Left ventricle myocardium inferior (tissue), 1 donor: ENCODE results near the gene KIFBP. TPM values are rescaled to one million over a fixed set of nuclear protein-coding genes. Genes with fewer than 3 reads are reported as not detected.

Experiments
- DNase-seq: peaks from one replicate; pipeline ENCODE4 v3.0.0-alpha.2; 2020
- H3K27ac ChIP-seq: fragments of 200-600 bp; replicated peaks from 2 replicates; pipeline ENCODE4 v1.8.0; 2021
- H3K27me3 ChIP-seq: fragments of 200-600 bp; 2 replicates; pipeline ENCODE4 v1.8.0; 2021; ENCODE audit warnings: low read depth
- H3K36me3 ChIP-seq: fragments of 200-600 bp; 2 replicates; pipeline ENCODE4 v1.8.0; 2021
- H3K4me1 ChIP-seq: fragments of 200-600 bp; 2 replicates; pipeline ENCODE4 v1.8.0; 2021
- H3K4me3 ChIP-seq: fragments of 200-600 bp; 2 replicates; pipeline ENCODE4 v1.8.0; 2021; ENCODE audit warnings: mild to moderate bottlenecking, moderate library complexity
- H3K9me3 ChIP-seq: fragments of 200-600 bp; replicated peaks from 2 replicates; pipeline ENCODE4 v1.8.0; 2021
- CTCF ChIP-seq: fragments of 200-600 bp; IDR thresholded peaks from 2 replicates; pipeline ENCODE4 v1.8.0; 2021; ENCODE audit warnings: antibody characterized with exemption, mild to moderate bottlenecking, borderline replicate concordance
- intact Hi-C: fragments of 100-400 bp; cut with micrococcal nuclease; formaldehyde crosslinking; loops from one replicate; pipeline ENCODE4 v1.11.0; 2022
- total RNA-seq: library from RNA; stranded (reverse); fragmentation: NEBNext Ultra II Directional; extraction: Animal tissue kit (Norgen Biotek cat#: 25700); gene quantifications from one replicate; pipeline ENCODE4 v1.2.1, GENCODE V29; 2021
- donor health status: DM: no; HTN: yes; CAD: no; lungs with severe emphysema.

The KIFBP gene
- total RNA-seq, 1 donor from 2014 or later, result 51.2 TPM

- peak; percentile 55 for DNase-seq
- TF ChIP-seq CTCF, result no peak
- H3K9me3 ChIP-seq, result no peaks in the 10 kb centered on the region
- peak overlapping the region; percentile 65 for H3K27ac ChIP-seq
- H3K4me1 ChIP-seq, result peaks cover 36% of the 10 kb centered on the region
- H3K4me3 ChIP-seq, result no peak overlapping the region
- H3K27me3 ChIP-seq, result no peaks in the 10 kb centered on the region
- intact Hi-C loops, result no loop called here
- no peaks in the 10 kb centered on the region for H3K36me3 ChIP-seq
Measured at GRCh38 chr10:69065406-69066361, 77.1 kb downstream of the KIFBP start.

Other genes starting within 250 kb of the KIFBP start
- gene STOX1, start 161.3 kb upstream of the KIFBP start, total RNA-seq, result 0.33 TPM
- 20.2 TPM for gene DDX50, start 87.5 kb upstream of the KIFBP start, total RNA-seq
- 21.9 TPM for gene DDX21, start 32.6 kb upstream of the KIFBP start, total RNA-seq
- 37.2 TPM for gene SRGN, start 99.3 kb downstream of the KIFBP start, total RNA-seq
- gene VPS26A, start 135.4 kb downstream of the KIFBP start, total RNA-seq, result 33.1 TPM
- gene SUPV3L1, start 191.4 kb downstream of the KIFBP start, total RNA-seq, result 36.8 TPM
- gene HKDC1, start 231.5 kb downstream of the KIFBP start, total RNA-seq, result not detected